Renal pelvis (tissue), 12 donors: Measurements from ENCODE around the gene SEMA5A. TPM values are rescaled to one million over a fixed set of nuclear protein-coding genes. Genes with fewer than 3 reads are reported as not detected.

ENCODE experiments used
- DNase-seq: peaks from one replicate; pipeline ENCODE4 v3.0.0-alpha.2; 2013
- long read RNA-seq, 16 experiments: transcript quantifications; one replicate each; lab custom pipeline, GENCODE V29; 2026
- polyA plus RNA-seq, 3 donors: library from polyadenylated mRNA; unstranded; fragments of 120-200 nt; gene quantifications; one replicate each; pipeline ENCODE4 v1.2.1, GENCODE V29; 2013; ENCODE audit not compliant: insufficient read length in 3 of 3

Gene SEMA5A
- polyA plus RNA-seq, result 10 to 100 TPM; 32.5 to 44.8 (median 42.8) TPM
- long read RNA-seq, donor 1, result 0 reads
- long read RNA-seq, donor 2, result 0 reads
- long read RNA-seq, donor 3, full-length matches to known transcripts, result 1 of 17 reads
- long read RNA-seq, donor 3, partial matches to known transcripts, result 16 of 17 reads
- long read RNA-seq, donor 3, other reads (novel, unspliced or antisense), result 0 of 17 reads
- long read RNA-seq, donor 4, result 0 reads
- long read RNA-seq, donor 5, result 0 reads
- long read RNA-seq, donor 6, full-length matches to known transcripts, result 1 of 1 reads
- long read RNA-seq, donor 6, partial matches to known transcripts, result 0 of 1 reads
- long read RNA-seq, donor 6, other reads (novel, unspliced or antisense), result 0 of 1 reads
- long read RNA-seq, donor 7, partial matches to known transcripts, result 43 of 43 reads
- long read RNA-seq, donor 7, other reads (novel, unspliced or antisense), result 0 of 43 reads
- long read RNA-seq, donor 8, result 0 reads
- long read RNA-seq, donor 9, result 0 reads
- long read RNA-seq, donor 10, full-length matches to known transcripts, result 2 of 2 reads
- long read RNA-seq, donor 10, partial matches to known transcripts, result 0 of 2 reads
- long read RNA-seq, donor 10, other reads (novel, unspliced or antisense), result 0 of 2 reads
- long read RNA-seq, donor 11, result 0 reads
- long read RNA-seq, donor 12, full-length matches to known transcripts, result 1 of 6 reads
- long read RNA-seq, donor 12, partial matches to known transcripts, result 5 of 6 reads
- long read RNA-seq, donor 12, other reads (novel, unspliced or antisense), result 0 of 6 reads
- long read RNA-seq, donor 13, result 0 reads
- long read RNA-seq, donor 14, partial matches to known transcripts, result 10 of 10 reads
- long read RNA-seq, donor 14, other reads (novel, unspliced or antisense), result 0 of 10 reads
- long read RNA-seq, donor 15, full-length matches to known transcripts, result 1 of 137 reads
- long read RNA-seq, donor 15, partial matches to known transcripts, result 39 of 137 reads
- long read RNA-seq, donor 15, other reads (novel, unspliced or antisense), result 97 of 137 reads
- long read RNA-seq, donor 16, full-length matches to known transcripts, result 1 of 1 reads
- long read RNA-seq, donor 16, partial matches to known transcripts, result 0 of 1 reads
- long read RNA-seq, donor 16, other reads (novel, unspliced or antisense), result 0 of 1 reads

GRCh38 chr5:9545992-9546851, at the start of gene SEMA5A:
SEMA5A (minus strand) TSS chr5:9546075; CDS start chr5:9379946, 166,129 bp downstream.
- DNase-seq, result peak; percentile 54

- DNase-seq, result no peak
Observed at GRCh38 chr5:9594913-9595312, 49.0 kb upstream of the SEMA5A start.

- DNase-seq, result no peak
Observed at GRCh38 chr5:9589049-9589835, 43.4 kb upstream of the SEMA5A start.

GRCh38 chr5:9588254-9588653, 42.4 kb upstream of the SEMA5A start:
- DNase-seq, result no peak

GRCh38 chr5:9587135-9587534, 41.3 kb upstream of the SEMA5A start:
- DNase-seq, result no peak

- no peak for DNase-seq
Observed at GRCh38 chr5:9582406-9582805, 36.5 kb upstream of the SEMA5A start.

- no peak for DNase-seq
Observed at GRCh38 chr5:9573796-9574195, 27.9 kb upstream of the SEMA5A start.

- DNase-seq, result no peak
Observed at GRCh38 chr5:9572246-9572645, 26.4 kb upstream of the SEMA5A start.

GRCh38 chr5:9570876-9571275, 25.0 kb upstream of the SEMA5A start:
- no peak for DNase-seq

- no peak for DNase-seq
Observed at GRCh38 chr5:9567039-9567438, 21.2 kb upstream of the SEMA5A start.

- DNase-seq, result no peak
Observed at GRCh38 chr5:9564752-9565151, 18.9 kb upstream of the SEMA5A start.

GRCh38 chr5:9562141-9562540, 16.3 kb upstream of the SEMA5A start:
- DNase-seq, result no peak

- no peak for DNase-seq
Observed at GRCh38 chr5:9559965-9560364, 14.1 kb upstream of the SEMA5A start.

- no peak for DNase-seq
Observed at GRCh38 chr5:9558319-9558965, 12.6 kb upstream of the SEMA5A start.

GRCh38 chr5:9557696-9558095, 11.8 kb upstream of the SEMA5A start:
- no peak for DNase-seq

GRCh38 chr5:9555961-9556360, 10.1 kb upstream of the SEMA5A start:
- no peak for DNase-seq

GRCh38 chr5:9554122-9554521, 8.2 kb upstream of the SEMA5A start:
- DNase-seq, result no peak

GRCh38 chr5:9553561-9553960, 7.7 kb upstream of the SEMA5A start:
- DNase-seq, result no peak

- DNase-seq, result no peak
Observed at GRCh38 chr5:9551567-9552537, 6.0 kb upstream of the SEMA5A start.
